ENCODE data around the gene KAZN. TPM values are rescaled to one million over a fixed set of nuclear protein-coding genes. Genes with fewer than 3 reads are reported as not detected.

KAZN gene
- total RNA-seq, 1 donor from 2014 or later, result 7.9 TPM

- no peak for DNase-seq
- peaks cover 2% of the 10 kb centered on the region for H3K27me3 Mint-ChIP-seq (ENCODE audit: unreplicated experiment)
- H3K36me3 Mint-ChIP-seq (ENCODE audit: unreplicated experiment), result no peaks in the 10 kb centered on the region
- no peak overlapping the region for H3K4me3 Mint-ChIP-seq (ENCODE audit: unreplicated experiment)
- peaks cover 2% of the 10 kb centered on the region for H3K9me3 Mint-ChIP-seq (ENCODE audit: unreplicated experiment)
- no peak overlapping the region for H3K27ac Mint-ChIP-seq (ENCODE audit: unreplicated experiment)
- peaks cover 15% of the 10 kb centered on the region for H3K4me1 Mint-ChIP-seq (ENCODE audit: low read depth, unreplicated experiment)
- TF ChIP-seq CTCF (IDR thresholded peaks at IDR 0.05; ENCODE audit: partially characterized antibody, unreplicated experiment), result no peak
These were observed 128.1 kb downstream of the KAZN start for GRCh38 chr1:14726606-14727005.

GRCh38 chr1:14728516-14728915, 130.0 kb downstream of the KAZN start:
- Mint-ChIP-seq H3K36me3 (ENCODE audit: unreplicated experiment) (no peaks in the 10 kb centered on the region), H3K27me3 (ENCODE audit: unreplicated experiment) (no peaks in the 10 kb centered on the region), H3K27ac (ENCODE audit: unreplicated experiment) (no peak overlapping the region), H3K4me1 (ENCODE audit: low read depth, unreplicated experiment) (peaks cover 24% of the 10 kb centered on the region), H3K9me3 (ENCODE audit: unreplicated experiment) (peaks cover 2% of the 10 kb centered on the region), H3K4me3 (ENCODE audit: unreplicated experiment) (no peak overlapping the region)
- DNase-seq, result no peak
- TF ChIP-seq CTCF (IDR thresholded peaks at IDR 0.05; ENCODE audit: partially characterized antibody, unreplicated experiment), result no peak

GRCh38 chr1:14732728-14733047, 134.2 kb downstream of the KAZN start:
- Mint-ChIP-seq H3K27ac (ENCODE audit: unreplicated experiment) (no peak overlapping the region), H3K36me3 (ENCODE audit: unreplicated experiment) (no peaks in the 10 kb centered on the region), H3K4me3 (ENCODE audit: unreplicated experiment) (no peak overlapping the region), H3K9me3 (ENCODE audit: unreplicated experiment) (peaks cover 4% of the 10 kb centered on the region), H3K27me3 (ENCODE audit: unreplicated experiment) (no peaks in the 10 kb centered on the region), H3K4me1 (ENCODE audit: low read depth, unreplicated experiment) (peaks cover 19% of the 10 kb centered on the region)
- no peak for TF ChIP-seq CTCF (IDR thresholded peaks at IDR 0.05; ENCODE audit: partially characterized antibody, unreplicated experiment)
- no peak for DNase-seq

- Mint-ChIP-seq H3K27ac (ENCODE audit: unreplicated experiment) (peak overlapping the region; percentile 23), H3K36me3 (ENCODE audit: unreplicated experiment) (no peaks in the 10 kb centered on the region), H3K27me3 (ENCODE audit: unreplicated experiment) (no peaks in the 10 kb centered on the region), H3K4me1 (ENCODE audit: low read depth, unreplicated experiment) (peaks cover 19% of the 10 kb centered on the region), H3K9me3 (ENCODE audit: unreplicated experiment) (peaks cover 4% of the 10 kb centered on the region), H3K4me3 (ENCODE audit: unreplicated experiment) (peak overlapping the region; percentile 34)
- peak; percentile 26 for DNase-seq
- peak; percentile 9 for TF ChIP-seq CTCF (IDR thresholded peaks at IDR 0.05; ENCODE audit: partially characterized antibody, unreplicated experiment)
These were observed 134.7 kb downstream of the KAZN start for GRCh38 chr1:14733048-14733778.

GRCh38 chr1:14733779-14734140, 135.3 kb downstream of the KAZN start:
- peaks cover 4% of the 10 kb centered on the region for H3K9me3 Mint-ChIP-seq (ENCODE audit: unreplicated experiment)
- no peak overlapping the region for H3K27ac Mint-ChIP-seq (ENCODE audit: unreplicated experiment)
- no peaks in the 10 kb centered on the region for H3K36me3 Mint-ChIP-seq (ENCODE audit: unreplicated experiment)
- TF ChIP-seq CTCF (IDR thresholded peaks at IDR 0.05; ENCODE audit: partially characterized antibody, unreplicated experiment), result no peak
- no peak overlapping the region for H3K4me3 Mint-ChIP-seq (ENCODE audit: unreplicated experiment)
- peaks cover 16% of the 10 kb centered on the region for H3K4me1 Mint-ChIP-seq (ENCODE audit: low read depth, unreplicated experiment)
- no peaks in the 10 kb centered on the region for H3K27me3 Mint-ChIP-seq (ENCODE audit: unreplicated experiment)
- no peak for DNase-seq
